H1 (cell line): ENCODE results near the gene ETFB. TPM values are rescaled to one million over a fixed set of nuclear protein-coding genes. Genes with fewer than 3 reads are reported as not detected.

Source experiments
- HDAC2 ChIP-seq, 2 experiments: fragments of 300-600 bp in 1 of 2; sonication (generic) in 1 of 2; IDR thresholded peaks; 2 replicates each; pipeline ENCODE4 v1.6.1; 2011 to 2012; ENCODE audit warnings: low read depth in 2 of 2, low read length in 2 of 2, mild to moderate bottlenecking in 2 of 2, moderate library complexity in 2 of 2, borderline replicate concordance in 1 of 2, inconsistent platforms in 1 of 2
- YY1 ChIP-seq: IDR thresholded peaks from 2 replicates; pipeline ENCODE4 v1.6.1; 2011; ENCODE audit warnings: low read depth, mild to moderate bottlenecking, low read length
- polyA plus RNA-seq, 7 experiments: library from polyadenylated mRNA; depleted of rRNA in 3 of 7; stranded (reverse) in 5 of 7; unstranded in 2 of 7; fragments of >200 nt in 5 of 7; fragments of 200-250 nt in 2 of 7; gene quantifications; 1 replicate in 5 of 7; 2 replicates in 1 of 7; 4 replicates in 1 of 7; pipeline versions ENCODE4 v1.2.1 to v1.2.3, GENCODE V29; 2011 to 2013; ENCODE audit warnings: missing spikeins in 2 of 7, mixed read lengths in 2 of 7
- total RNA-seq: library from RNA; stranded (reverse); fragmentation: NEBNext Ultra II Directional; extraction: Animal tissue kit (Norgen Biotek cat#: 25700); gene quantifications from 2 replicates; pipeline ENCODE4 v1.2.1, GENCODE V29; 2021

Gene ETFB
- total and polyA plus RNA-seq, 2 of the 8 experiments (the other 6 are each of a cell fraction or from before 2014, with no cell fraction given), result 40.0 to 66.5 TPM

DNA sequence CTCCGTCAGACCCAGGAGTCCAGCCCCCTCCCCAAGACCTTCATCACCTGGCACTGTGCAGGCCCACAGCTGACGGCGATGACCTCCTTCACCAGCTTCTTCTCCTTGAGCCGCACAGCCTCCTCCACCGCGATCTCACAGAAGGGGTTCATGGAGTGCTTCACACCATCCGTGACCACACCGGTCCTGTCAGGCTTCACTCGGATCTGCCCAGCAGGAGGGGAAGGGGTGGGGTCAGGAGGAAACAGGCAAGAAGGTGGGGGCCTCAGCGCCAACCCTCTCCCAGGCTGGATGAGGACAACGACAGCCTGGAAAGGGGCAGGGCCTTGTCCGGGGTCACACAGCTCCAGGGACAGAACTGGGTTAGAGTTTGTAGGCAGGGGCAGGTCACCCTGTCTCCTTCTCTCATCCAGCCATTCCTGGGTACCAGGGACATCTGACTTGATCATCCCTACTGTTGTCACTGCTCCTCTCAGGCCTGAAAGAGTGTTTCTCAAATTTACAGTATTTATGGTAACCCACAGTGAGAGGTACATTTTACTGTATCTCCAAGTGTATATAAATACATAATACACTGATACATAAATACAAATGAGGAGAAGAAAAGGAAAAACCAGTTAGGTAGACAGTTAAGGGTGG is 12.0 kb downstream of the ETFB start (continued):
- TF ChIP-seq HDAC2 (IDR thresholded peaks at IDR 0.05; ENCODE audit: borderline replicate concordance in 1 of 2, low read depth in 2 of 2, low read length in 2 of 2) (no peak), YY1 (no peak)
- TF ChIP-seq, all 59 proteins: peak for 0
